Thyroid gland (tissue), 4 donors: ENCODE measurements around the gene SH3TC1.

ENCODE experiments used
- CTCF ChIP-seq, 6 experiments: fragments of 200-600 bp in 3 of 6; fragments of 450-650 bp in 3 of 6; sonication (generic) in 3 of 6; IDR thresholded peaks; one replicate each; pipeline ENCODE4 v1.5.1; 2016 to 2019; ENCODE audit warnings: antibody characterized with exemption in 6 of 6, mild to moderate bottlenecking in 2 of 6, inconsistent platforms in 1 of 6, moderate library complexity in 1 of 6
- POLR2A ChIP-seq, 2 donors: fragments of 450-650 bp; IDR thresholded peaks; one replicate each; pipeline ENCODE4 v1.6.1; 2017; ENCODE audit warnings: antibody characterized with exemption in 2 of 2, mild to moderate bottlenecking in 2 of 2, moderate library complexity in 1 of 2

DNA sequence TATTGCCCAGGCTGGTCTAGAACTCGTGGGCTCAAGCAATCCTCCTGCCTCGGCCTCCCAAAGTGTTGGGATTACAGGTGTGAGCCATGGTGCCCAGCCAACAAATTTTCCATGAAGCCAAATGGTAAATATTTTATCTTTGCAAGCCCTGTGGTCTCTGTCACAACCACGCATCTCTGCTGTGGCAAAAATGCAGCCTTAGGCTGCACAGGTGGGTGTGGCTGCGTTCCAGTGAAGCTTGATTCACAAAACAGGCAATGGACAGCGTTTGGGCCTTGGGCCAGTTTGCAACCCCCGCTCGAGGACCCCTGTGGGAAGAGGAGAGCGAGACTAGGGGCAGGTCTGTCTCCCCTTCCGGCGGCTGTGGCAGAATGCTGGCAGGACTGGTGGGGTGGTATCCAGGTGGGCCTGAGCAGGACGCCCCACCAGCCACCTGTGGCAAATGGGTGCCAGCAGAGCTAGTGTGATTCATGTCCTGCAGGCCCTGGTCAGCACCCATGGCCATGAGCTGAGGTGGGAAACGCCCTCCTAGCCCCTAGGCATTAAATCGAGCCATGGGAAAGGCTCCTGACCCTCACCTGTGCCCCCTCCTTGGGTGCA, 90.2 kb downstream of the SH3TC1 start:
- TF ChIP-seq CTCF (IDR thresholded peaks at IDR 0.05) = no peak
- TF ChIP-seq POLR2A (IDR thresholded peaks at IDR 0.05) = no peak
